NCI-H2081 treated with DMSO at 0.1 percent for 48 hours (cell line): ENCODE measurements around the gene TGIF2.
"Not testable (repeated sequence)": the region's sequence is repeated elsewhere in the genome, so short reads cannot be mapped to it uniquely, and the experiment has no call there.

ENCODE experiments used
- DNase-seq: peaks from one replicate; lab custom pipeline; 2025; lab: John Stamatoyannopoulos, UW

TGIF2 gene

DNA sequence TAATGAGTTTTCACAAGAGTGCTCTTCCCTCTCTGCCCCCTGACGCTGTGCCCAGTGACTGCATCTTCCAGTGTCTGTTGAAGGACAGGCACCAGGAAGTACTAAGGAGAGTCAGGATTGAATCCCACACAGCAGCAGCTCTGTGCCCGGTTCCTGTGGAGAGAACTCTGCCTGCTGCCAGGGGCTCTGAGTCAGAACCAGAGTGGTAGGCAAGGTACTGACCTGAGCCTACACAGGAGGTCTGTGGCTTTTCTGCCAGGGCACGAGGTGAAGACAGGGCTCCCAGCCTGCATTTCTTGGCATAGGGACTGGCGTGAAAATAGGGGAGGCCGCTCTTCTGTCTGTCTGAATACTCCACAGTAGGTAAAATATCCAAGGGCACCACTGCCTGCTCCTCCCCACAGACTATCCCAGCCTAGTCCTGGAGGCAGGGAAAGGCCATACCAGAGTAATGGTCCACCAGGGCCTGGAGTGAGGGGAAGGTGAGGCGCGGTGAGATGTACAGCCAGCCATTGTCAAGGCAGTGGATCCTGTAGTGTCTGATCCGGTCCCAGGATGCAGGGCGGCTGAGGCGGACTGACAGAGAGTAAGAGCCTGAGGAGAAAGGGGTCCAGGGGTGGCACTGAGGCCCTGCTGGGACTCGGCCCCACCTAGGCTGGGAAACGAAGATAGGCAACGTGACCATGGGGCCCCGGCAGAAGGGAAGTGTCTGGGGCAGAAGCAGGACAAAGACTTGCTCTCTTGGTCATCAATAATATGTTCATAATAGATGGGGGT lies 41.6 kb downstream of the TGIF2 start:
- DNase-seq, result no peak

DNA sequence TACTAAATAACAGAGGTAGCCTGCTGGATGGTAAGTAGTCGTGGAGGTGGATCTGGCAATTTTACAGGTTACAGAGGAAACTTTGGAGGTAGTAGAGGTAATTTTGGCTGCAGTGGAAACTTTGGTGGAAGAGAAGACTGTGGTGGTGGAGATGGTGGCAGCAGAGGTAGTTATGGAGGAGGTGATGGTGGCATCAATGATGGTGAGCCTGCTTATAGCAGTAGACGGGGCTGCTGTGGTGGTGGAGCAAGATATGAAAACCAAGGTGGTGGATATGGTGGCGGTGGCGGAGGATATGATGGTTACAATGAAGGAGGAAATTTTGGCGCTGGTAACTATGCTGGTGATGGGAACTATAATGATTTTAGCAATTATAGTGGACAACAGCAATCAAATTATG lies 47.5 kb downstream of the TGIF2 start:
- no peak for DNase-seq

DNA sequence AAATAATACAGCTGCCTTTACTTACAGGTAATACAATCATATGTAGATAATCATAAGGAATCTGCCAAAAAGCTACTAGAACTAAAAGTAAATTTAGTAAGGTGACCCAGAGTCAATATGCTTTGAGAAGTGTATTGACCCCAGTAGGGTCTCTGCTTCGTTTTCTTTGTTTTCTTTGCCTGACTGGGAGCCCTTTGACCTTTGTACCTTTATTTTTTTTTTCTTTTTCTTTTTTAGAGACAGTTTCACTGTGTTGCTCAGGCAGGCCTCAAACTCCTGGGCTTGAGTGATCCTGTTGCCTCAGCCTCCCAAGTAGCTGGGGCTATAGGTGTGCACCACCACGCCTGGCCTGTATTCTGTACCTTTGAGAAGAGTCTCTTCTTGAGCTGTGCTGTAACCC lies 50.0 kb downstream of the TGIF2 start:
- DNase-seq, result no peak

DNA sequence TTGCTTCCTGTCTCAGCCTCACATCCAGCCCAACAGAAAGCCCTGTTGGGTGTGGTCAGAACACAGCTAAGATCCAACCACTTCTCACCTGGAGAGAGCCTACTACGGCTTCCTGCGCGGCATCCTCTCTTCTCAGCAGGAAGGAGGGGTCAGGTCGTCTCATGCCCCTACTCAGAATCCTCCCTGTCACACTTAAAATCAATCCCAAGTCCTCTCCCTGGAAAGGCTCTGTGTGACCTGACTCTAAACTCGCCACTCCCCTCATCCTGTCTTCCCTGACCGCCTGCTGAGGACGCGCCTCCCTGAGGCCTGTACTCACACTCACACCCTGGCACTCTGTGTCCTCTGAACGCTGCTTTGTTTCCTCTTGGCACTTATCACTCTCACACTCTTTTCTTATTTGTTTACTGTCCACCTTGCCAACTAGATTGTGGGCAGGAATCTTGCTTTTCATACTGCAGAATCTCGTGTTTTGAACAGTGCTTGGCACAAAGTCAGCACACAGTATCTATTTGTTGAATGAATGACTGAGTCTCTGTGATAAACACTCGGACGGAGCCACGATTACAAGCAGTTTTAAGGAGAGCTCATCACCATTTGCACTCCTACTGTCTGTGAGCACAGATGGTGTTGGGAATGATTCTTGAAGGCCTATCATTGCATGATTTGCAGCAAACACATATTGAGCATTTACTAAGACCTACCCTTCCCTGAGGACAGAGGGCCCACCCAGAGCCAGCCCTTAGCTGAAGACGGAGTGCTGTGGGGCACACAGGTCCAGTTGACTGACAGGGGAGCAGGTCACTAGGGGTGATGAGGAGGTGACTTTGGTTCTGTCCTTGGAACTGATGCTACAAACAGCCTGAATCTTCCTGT lies 50.9 kb downstream of the TGIF2 start:
- DNase-seq, result no peak

DNA sequence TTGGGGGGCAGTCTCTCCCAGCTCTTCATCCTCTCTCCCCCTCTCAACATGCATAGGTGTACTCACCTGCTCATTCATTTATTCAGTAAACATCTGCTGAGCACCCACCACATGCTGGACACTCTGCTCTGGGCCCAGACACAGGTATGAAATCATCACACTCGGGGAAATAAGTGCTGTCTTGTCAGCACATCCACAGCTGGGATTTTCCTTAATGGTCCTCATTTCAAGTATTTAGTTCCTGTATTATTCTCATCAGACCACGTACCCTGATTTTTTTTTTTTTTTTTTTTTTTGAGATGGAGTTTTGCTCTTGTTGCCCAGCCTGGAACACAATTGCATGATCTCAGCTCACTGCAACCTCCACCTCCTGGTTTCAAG lies 51.5 kb downstream of the TGIF2 start:
- no peak for DNase-seq

DNA sequence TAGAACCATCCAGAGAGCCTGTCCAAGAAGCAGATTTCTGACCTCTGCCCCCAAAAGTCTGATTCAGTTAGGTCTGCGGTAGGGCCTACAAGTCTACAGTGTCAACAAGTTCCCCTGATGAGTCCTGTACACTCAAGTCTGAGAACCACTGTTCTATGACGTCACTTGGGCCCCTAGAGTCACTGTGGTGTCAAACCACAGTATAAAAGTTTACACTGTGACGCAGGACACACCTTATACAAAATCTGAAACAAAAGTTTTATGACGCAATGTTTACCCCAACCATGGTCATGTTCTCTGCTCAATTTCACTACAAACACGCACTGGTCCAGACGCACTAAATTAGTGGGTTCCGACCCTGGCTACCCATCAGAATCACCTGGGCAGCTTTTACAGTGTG lies 54.7 kb downstream of the TGIF2 start:
- no peak for DNase-seq

DNA sequence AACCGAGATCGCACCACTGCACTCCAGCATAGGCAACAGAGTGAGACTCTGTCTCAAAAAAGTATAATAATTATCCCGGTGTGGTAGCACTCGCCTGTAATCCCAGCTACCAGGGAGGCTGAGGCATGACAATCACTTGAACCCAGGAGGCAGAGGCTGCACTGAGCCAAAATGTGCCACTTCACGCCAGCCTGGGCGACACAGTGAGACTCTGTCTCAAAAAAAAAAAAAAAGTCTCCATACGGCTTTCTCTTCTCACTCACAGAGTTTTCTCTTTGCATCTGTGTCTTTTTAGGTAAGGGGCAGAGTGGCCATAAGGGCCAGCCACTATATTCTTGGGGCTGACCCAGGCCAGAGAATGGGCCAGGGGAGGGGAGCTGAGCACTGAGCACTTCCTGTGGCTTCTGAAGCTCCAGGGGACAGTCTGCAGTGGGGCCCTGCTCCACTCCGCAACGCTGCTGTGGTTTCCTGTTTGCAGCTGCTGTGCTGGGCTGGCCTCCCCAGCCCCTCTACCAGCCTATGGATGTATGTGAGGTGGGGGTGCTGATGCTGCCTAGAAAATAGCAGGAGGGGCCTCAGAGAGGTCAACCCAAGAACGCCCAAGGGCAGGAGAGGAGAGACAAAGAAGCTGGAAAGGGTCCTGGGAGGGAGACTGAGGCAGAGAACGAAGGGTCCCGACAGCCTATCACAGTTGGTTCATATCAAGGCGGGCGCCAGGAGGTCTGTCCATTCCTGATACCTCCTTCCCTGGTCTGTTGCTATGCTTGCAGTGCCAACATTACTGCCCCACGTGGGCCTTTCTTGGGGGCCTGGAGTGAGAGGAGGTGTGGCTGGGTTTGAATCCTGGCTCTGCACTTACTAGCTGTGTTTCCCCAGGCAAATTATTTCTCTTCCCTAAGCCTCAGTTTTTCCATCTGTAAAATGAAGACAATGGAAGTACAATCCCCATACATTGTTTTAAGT lies 56.6 kb downstream of the TGIF2 start:
- no peak for DNase-seq

DNA sequence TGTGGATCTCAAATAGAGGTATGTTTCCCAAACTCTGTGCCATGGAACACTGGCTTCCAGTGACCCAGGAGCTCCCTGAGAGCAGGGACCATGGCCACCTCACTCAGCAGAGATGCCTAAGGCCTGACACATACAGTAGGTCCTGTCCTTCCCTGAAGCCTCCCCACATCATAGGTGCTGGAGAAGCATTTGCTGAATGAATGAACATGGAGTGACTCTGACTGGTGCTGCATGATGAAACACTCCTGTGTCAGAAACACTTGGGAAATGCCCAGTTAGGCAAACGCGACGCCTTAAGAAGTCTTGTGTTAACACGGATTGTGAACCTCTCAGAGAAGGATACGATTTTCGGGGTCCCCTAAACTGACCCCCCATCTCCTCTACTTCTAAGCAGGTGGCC lies 58.2 kb downstream of the TGIF2 start:
- DNase-seq, result no peak

DNA sequence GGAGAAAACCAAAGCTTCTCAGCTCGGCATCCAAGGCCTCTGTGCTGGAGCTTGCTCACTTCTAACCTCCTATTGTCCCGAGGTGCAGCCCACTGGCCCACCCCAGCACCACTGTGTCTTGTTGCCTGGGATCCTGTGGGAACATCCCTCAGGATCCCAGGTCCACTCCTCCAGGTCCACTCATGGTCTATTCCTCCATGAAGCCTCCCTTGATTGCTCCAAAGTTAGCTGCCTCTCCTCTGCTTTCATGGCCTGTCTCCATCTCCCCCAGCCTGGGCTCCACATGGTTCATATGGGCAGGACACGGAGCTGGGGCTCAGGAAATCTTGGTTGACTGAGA lies 58.7 kb downstream of the TGIF2 start:
- DNase-seq, result no peak

DNA sequence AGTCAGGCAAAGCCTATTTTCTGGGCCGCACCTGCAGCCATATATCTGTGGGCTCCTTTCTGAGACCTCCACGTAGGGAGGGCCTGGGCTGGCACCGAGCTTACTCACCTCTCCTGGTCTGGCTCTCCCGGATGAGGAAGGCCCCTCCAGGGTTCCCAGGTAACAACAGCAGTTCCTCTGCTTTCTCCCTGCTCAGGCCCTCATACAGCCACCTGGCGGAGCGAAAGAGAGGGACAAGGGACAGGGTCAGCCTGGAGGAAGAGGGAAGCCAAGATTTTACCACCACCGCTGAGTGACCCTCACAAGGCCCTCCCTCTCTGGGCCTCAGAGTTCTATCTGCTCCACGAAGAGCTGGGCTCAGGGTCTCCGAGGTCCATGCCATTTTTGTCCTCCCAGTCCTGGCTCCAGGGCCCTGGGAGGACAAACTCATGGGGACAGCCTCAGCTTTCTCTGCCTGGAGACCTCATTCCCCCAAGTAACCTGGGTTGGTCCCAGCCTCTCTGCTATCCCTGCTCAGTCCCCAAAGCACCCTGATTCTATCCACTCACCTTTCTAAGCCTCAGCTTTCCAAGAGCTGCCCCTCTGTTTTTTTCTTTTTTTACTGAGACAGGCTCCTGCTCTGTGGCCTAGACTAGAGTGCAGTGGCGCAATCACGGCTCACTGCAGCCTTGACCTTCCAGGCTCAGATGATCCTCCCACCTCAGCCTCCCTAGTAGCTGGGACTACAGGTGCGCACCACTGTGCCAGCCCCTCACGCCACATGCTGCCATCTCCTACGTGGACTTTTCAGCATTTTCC lies 59.3 kb downstream of the TGIF2 start:
- DNase-seq, result no peak

DNA sequence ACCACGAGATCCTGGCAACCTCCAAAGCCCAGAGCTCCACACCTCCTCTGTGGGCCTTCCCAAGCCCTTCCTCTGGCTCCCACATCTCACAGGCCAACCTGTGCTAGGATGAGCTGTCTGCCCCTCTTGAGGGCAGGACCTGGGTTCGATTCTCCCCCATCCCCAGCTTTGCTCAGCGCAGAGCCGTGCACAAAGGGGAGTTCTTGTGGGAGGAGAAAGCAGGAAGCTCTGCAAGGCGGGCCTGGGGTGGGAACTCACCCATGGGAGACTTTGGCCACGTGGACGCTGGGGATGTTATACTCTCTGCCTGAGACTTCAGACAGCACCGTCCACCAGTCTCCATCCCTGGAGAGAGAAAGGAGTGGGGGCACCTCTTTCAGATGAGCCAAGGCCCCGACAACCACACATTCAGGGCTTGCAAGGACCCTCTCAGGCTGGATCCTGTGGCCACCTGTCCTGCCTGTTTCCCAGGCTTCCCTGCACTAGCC lies 59.9 kb downstream of the TGIF2 start:
- no peak for DNase-seq

DNA sequence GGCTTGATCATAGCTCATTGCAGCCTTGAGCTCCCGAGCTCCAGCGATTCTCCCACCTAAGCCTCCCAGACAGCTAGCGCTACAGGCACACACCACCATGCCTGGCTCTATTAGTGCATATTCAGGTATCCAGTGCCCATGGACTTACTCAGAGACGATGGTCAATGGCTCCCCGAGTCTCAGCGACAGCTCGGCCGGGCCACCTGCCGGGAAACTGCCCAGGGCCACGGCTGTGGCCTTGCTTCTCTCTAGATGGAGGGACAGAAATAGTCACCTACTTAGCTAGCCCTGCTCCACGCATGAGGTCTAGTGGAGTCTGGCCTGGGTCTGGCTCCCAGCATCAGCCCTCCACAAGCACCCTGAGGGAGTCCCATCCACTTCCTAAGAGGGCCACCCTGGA lies 60.9 kb downstream of the TGIF2 start:
- no peak for DNase-seq

DNA sequence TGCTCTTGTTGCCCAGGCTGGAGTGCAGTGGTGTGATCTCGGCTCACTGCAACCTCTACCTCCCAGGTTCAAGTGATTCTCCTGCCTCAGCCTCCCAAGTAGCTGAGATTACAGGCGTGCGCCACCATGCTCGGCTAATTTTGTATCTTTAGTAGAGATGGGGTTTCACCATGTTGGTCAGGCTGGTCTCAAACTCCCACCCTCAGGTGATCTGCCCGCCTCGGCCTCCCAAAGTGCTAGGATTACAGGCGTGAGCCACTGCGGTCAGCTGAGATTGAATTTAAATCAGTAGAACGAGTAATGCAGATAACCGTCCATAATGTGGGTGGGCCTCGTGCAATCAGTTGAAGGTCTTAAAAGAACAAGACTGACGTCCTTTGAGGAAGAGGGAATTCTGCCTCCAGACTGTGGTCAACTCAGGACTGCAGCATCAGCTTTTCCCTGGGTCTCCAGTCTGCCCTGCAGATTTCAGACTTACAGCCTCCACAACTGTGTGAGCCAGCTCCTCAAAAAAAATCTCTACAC lies 65.5 kb downstream of the TGIF2 start:
- not testable (repeated sequence) for DNase-seq

DNA sequence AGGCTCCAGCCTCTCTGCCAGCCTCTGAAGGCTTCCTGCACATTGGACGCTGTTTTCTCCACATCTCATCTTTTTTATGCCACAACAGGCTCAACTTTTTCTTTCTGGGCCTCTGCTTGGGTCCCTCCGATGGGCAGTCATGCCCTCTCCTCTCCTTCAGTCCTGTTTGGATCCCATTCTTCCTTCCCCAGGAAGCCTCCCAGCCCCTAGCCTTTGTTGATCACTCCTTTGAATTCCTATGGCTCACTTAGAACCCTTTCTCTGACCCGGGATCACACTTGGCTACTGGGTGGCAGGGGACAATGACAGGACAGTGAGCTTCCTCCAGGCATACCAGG lies 68.1 kb downstream of the TGIF2 start:
- no peak for DNase-seq

DNA sequence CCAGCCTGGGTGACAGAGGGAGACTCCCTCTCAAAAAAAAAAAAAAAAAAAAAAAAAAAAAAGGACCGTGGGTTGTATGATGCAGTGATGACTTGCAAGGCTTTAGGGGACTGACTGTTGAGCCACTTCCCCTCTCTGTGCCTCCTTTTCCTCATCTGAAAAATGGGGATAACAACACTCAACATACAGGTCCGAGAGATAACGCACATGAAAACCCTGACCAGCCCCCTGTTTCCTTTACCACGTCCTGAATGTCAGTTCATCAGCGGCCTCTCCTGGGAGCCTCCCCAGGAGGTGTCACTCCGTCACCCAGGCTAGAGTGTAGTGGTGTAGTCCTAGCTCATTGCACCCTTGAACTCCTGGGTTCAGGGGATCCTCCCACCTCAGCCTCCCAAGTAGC lies 68.7 kb downstream of the TGIF2 start:
- no peak for DNase-seq
